T-cell (primary cell): Measurements from ENCODE around the gene IQSEC1. TPM values are rescaled to one million over a fixed set of nuclear protein-coding genes. Genes with fewer than 3 reads are reported as not detected.

ENCODE experiments used
- ATAC-seq, 4 experiments: fragments of 200-7000 bp in 3 of 4; fragments of 150-1000 bp in 1 of 4; cut with Tn5 transposase; replicated peaks in 1 of 4; 1 replicate in 3 of 4; 2 replicates in 1 of 4; pipeline ENCODE4 v1.10.0; 2021; ENCODE audit warnings: moderate library complexity in 3 of 4, mild to moderate bottlenecking in 2 of 4, moderate number of reproducible peaks in 1 of 4
- CTCF ChIA-PET, 2 donors: fragments of 300-600 bp; sonication (Branson Sonifier 250); formaldehyde crosslinking; loops; one replicate each; lab custom pipeline; 2022; ENCODE audit warnings: antibody characterized with exemption in 2 of 2; lab: Charles Lee
- POLR2A ChIA-PET, 2 donors: fragments of 300-600 bp; sonication (Branson Sonifier 250); formaldehyde crosslinking; loops; one replicate each; lab custom pipeline; 2022; ENCODE audit warnings: antibody characterized with exemption in 2 of 2; lab: Charles Lee
- DNase-seq, 35 experiments: peaks; one replicate each; pipeline versions ENCODE4 v3.0.0 to v3.0.0-alpha.2; 2013 to 2023
- H3K27ac ChIP-seq: one replicate; pipeline ENCODE4 v1.5.1; 2013; ENCODE audit warnings: low read length
- H3K27me3 ChIP-seq, 2 experiments: replicated peaks in 1 of 2; 1 replicate in 1 of 2; 2 replicates in 1 of 2; pipeline versions ENCODE4 v1.6.1 to v1.7.0; 2013; ENCODE audit warnings: low read length in 1 of 2, mixed read lengths in 1 of 2; ENCODE audit not compliant: control insufficient read depth in 2 of 2, insufficient read depth in 2 of 2; ENCODE audit errors: extremely low read depth in 1 of 2
- H3K36me3 ChIP-seq, 2 donors: 1 replicate in 1 of 2; 2 replicates in 1 of 2; pipeline versions ENCODE4 v1.6.1 to v1.7.0; 2013; ENCODE audit warnings: low read length in 1 of 2; ENCODE audit not compliant: control insufficient read depth in 2 of 2, insufficient read depth in 1 of 2; ENCODE audit errors: extremely low read depth in 1 of 2
- H3K4me1 ChIP-seq, 2 experiments: 1 replicate in 1 of 2; 2 replicates in 1 of 2; pipeline versions ENCODE4 v1.6.1 to v1.7.0; 2013; ENCODE audit warnings: low read length in 2 of 2, mixed read lengths in 1 of 2; ENCODE audit not compliant: insufficient read depth in 2 of 2, control insufficient read depth in 1 of 2; ENCODE audit errors: extremely low read depth in 1 of 2
- H3K4me3 ChIP-seq, 2 donors: 1 replicate in 1 of 2; 2 replicates in 1 of 2; pipeline versions ENCODE4 v1.5.1 to v1.7.0; 2013; ENCODE audit warnings: mild to moderate bottlenecking in 2 of 2, low read length in 1 of 2, moderate library complexity in 1 of 2; ENCODE audit not compliant: control insufficient read depth in 1 of 2; ENCODE audit errors: extremely low read depth in 1 of 2
- H3K9me3 ChIP-seq: 2 replicates; pipeline ENCODE4 v1.7.0; 2013
- H3K27ac Mint-ChIP-seq, 2 donors: one replicate each; pipeline ENCODE4 v1.8.0; 2020 to 2021; ENCODE audit warnings: mild to moderate bottlenecking in 2 of 2, mixed read lengths in 2 of 2
- H3K27me3 Mint-ChIP-seq, 2 donors: one replicate each; pipeline ENCODE4 v1.8.0; 2021 to 2022; ENCODE audit warnings: mixed read lengths in 2 of 2
- H3K36me3 Mint-ChIP-seq: one replicate; pipeline ENCODE4 v1.8.0; 2021; ENCODE audit warnings: mixed read lengths
- H3K4me1 Mint-ChIP-seq, 3 donors: one replicate each; pipeline ENCODE4 v1.8.0; 2020 to 2022; ENCODE audit warnings: mixed read lengths in 3 of 3, mild to moderate bottlenecking in 1 of 3
- H3K4me3 Mint-ChIP-seq, 3 donors: one replicate each; pipeline ENCODE4 v1.8.0; 2020 to 2022; ENCODE audit warnings: mild to moderate bottlenecking in 3 of 3, mixed read lengths in 3 of 3, moderate library complexity in 3 of 3
- H3K9me3 Mint-ChIP-seq, 3 donors: one replicate each; pipeline ENCODE4 v1.8.0; 2020 to 2022; ENCODE audit warnings: mixed read lengths in 3 of 3
- WGBS: methylation state at CpG from one replicate; pipeline ENCODE4 v1.1.5; 2013; ENCODE audit warnings: missing lambda C conversion rate; ENCODE audit not compliant: insufficient coverage; 5-methylcytosine and 5-hydroxymethylcytosine counted together
- total RNA-seq, 35 experiments: library from RNA in 6 of 35; stranded (reverse) in 6 of 35; fragments of 120-200 nt in 1 of 35; gene quantifications; one replicate each; pipeline versions ENCODE4 v1.2.1 to v1.2.4 and lab custom pipeline; 2013 to 2026

IQSEC1 gene
- total RNA-seq, 5 donors from 2014 or later (not counting 1 experiment from before 2014, with no cell fraction given) = 73.7 to 113 (median 86.9) TPM

DNA sequence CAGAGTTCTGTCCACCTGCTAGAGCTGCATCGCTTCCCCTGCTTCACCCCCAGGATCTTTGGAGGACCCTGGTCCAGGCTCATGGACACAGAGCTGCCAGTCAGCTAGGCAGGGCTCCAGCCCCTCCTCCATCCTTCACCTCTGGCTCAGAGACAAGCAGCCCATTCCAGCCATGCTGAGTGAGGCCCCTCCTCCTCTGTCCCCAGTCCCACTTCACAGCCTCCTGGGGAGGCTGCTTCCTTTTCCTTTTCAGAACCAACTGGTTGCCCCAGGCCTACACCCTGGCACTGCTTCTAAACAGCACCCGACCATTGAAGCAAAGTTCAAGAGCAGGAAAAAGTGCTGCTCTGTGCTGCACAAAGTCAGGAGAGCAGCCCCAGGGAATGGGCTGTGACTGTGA lies 22.2 kb downstream of the IQSEC1 start:
- peaks cover 8 to 34% (median 22%) of the 10 kb centered on the region in 3 donors for H3K4me1 Mint-ChIP-seq
- H3K27ac Mint-ChIP-seq = no peak overlapping the region
- no peaks in the 10 kb centered on the region for H3K9me3 Mint-ChIP-seq
- Histone ChIP-seq H3K36me3 (no peaks in the 10 kb centered on the region), H3K4me1 (peaks cover 0 to 13% of the 10 kb centered on the region in 2 experiments), H3K27ac (no peak overlapping the region), H3K9me3 (no peaks in the 10 kb centered on the region), H3K4me3 (no peak overlapping the region), H3K27me3 (peaks cover 0 to 26% of the 10 kb centered on the region in 2 experiments)
- DNase-seq (no peak), ATAC-seq (no peak)
- peaks cover 2% of the 10 kb centered on the region for H3K36me3 Mint-ChIP-seq
- ChIA-PET CTCF (no interaction called here), POLR2A (no interaction called here)
- peaks cover 0 to 2% of the 10 kb centered on the region in 2 donors for H3K27me3 Mint-ChIP-seq
- no peak overlapping the region for H3K4me3 Mint-ChIP-seq
- 100% methylated on average over 1 of the region's 2 CpGs for WGBS

DNA sequence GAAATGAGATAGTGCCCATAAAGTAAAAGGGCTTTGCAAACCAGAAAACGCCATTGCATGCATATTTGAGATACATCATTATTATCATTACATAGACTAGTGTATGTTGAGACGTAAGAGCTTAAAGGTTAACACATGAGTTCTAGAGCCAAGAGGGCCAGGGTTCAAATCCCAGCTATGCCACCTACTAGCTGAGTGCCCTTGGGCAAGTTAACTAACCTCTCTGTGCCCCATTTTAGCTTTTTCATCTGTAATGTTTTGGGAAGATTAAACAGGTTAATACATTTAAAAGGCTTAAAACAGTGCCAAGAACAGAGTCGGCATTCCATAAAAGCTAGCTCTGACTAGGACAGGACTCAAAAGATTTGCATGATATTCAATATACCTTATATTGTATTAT lies 22.8 kb downstream of the IQSEC1 start:
- no peak for ATAC-seq
- Mint-ChIP-seq H3K27ac (no peak overlapping the region), H3K9me3 (no peaks in the 10 kb centered on the region), H3K36me3 (peaks cover 2% of the 10 kb centered on the region), H3K27me3 (peaks cover 0 to 2% of the 10 kb centered on the region in 2 donors), H3K4me1 (peaks cover 12 to 38% (median 28%) of the 10 kb centered on the region in 3 donors), H3K4me3 (no peak overlapping the region)
- no peaks in the 10 kb centered on the region for H3K36me3 ChIP-seq
- no peak overlapping the region for H3K27ac ChIP-seq
- ChIA-PET POLR2A (no interaction called here), CTCF (interaction anchor here in 1 of 2 donors (1.0 kb wide), 1 partner anchor 38 kb away, joined by 3 read pairs; no protein-coding TSS in a partner anchor)
- no peak overlapping the region for H3K4me3 ChIP-seq
- no CpG with 5 or more reads among the region's 3 CpGs for WGBS
- peaks cover 0 to 17% of the 10 kb centered on the region in 2 experiments for H3K4me1 ChIP-seq
- peaks cover 0 to 23% of the 10 kb centered on the region in 2 experiments for H3K27me3 ChIP-seq
- no peak for DNase-seq
- H3K9me3 ChIP-seq = no peaks in the 10 kb centered on the region

DNA sequence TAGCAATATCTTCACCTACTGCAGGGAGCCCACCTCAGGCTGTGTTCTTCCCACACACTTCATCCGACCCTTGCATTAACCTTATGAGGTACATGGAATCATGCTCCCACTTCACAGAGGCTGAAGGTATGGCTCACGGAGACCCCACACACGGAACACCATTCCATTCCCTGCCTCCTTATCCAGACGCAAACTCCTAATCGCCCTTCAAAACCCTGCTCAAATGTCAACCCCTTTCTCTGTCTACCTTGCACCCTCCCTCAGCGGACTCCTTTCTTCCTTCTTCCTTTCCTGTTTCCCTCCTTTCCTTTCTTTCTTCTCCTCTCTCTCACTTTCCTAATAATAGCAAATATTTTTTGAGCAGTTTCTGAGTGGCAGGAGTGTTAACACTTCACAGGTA lies 23.8 kb downstream of the IQSEC1 start:
- Mint-ChIP-seq H3K9me3 (no peaks in the 10 kb centered on the region), H3K36me3 (peaks cover 2% of the 10 kb centered on the region), H3K27me3 (peaks cover 0 to 2% of the 10 kb centered on the region in 2 donors), H3K27ac (peak overlapping the region in 1 of 2 donors; percentile 38), H3K4me3 (no peak overlapping the region), H3K4me1 (peaks cover 12 to 42% (median 32%) of the 10 kb centered on the region in 3 donors)
- Histone ChIP-seq H3K36me3 (no peaks in the 10 kb centered on the region), H3K4me1 (peaks cover 0 to 17% of the 10 kb centered on the region in 2 experiments), H3K9me3 (no peaks in the 10 kb centered on the region), H3K4me3 (no peak overlapping the region), H3K27ac (no peak overlapping the region), H3K27me3 (peaks cover 0 to 16% of the 10 kb centered on the region in 2 experiments)
- CTCF ChIA-PET = interaction anchor here (0.7 to 1.0 kb wide), 2 partner anchors 37 to 258 kb away, joined by 3 read pairs; no protein-coding TSS in a partner anchor
- ATAC-seq = no peak
- 95% methylated on average over 5 of the region's 6 CpGs for WGBS
- no peak for DNase-seq
- POLR2A ChIA-PET = no interaction called here

DNA sequence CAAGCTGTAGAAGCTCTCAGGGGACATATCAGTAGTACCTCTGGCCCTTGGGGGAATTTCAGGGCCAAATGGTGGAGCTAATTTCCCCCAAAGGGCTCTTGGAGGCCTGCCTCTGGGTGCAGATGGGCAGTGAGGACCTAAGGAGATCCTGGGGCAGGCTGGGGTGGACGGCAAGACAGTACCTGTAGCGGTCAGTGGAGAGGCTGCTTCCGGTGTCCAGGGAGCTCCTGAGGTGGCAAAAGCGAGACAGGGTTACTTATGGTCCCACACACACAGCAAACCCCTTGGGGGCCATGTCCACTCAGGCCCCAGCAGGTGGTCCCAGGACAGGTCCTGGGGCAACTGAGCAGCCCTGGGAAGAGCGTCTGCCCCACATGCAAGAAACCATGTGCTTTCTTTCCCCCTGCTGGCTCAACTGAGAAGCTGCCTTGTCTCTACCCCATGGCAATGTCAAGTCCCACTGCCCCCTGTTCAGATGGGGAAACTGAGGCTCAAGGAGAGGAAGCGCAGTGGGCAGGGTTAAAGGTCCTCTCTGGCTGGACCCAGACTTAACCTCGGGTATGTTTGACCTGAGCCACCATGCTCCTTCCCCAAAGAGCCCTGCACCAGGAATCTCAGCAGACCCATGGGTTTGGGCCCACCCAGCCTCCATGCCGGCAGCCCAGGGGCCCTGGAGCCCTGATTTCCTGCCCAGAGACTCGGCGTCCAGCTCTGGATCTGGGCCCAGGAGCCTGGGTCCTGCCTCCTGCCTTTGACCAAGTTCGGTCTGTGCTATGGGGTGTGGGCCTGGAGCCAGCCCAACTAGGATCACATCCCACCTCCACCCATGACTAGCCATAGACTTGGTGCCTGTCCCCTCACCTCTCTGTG lies 25.7 kb downstream of the IQSEC1 start:
- Mint-ChIP-seq H3K27me3 (no peaks in the 10 kb centered on the region), H3K4me3 (no peak overlapping the region), H3K9me3 (no peaks in the 10 kb centered on the region), H3K4me1 (peaks cover 12 to 36% (median 29%) of the 10 kb centered on the region in 3 donors), H3K27ac (no peak overlapping the region), H3K36me3 (no peaks in the 10 kb centered on the region)
- Histone ChIP-seq H3K4me3 (no peak overlapping the region), H3K9me3 (no peaks in the 10 kb centered on the region), H3K27me3 (peaks cover 0 to 5% of the 10 kb centered on the region in 2 experiments), H3K27ac (no peak overlapping the region), H3K4me1 (peaks cover 0 to 13% of the 10 kb centered on the region in 2 experiments), H3K36me3 (no peaks in the 10 kb centered on the region)
- WGBS = 91% methylated on average over 6 of the region's 11 CpGs
- DNase-seq (no peak), ATAC-seq (no peak)
- POLR2A ChIA-PET = no interaction called here
- CTCF ChIA-PET = no interaction called here

DNA sequence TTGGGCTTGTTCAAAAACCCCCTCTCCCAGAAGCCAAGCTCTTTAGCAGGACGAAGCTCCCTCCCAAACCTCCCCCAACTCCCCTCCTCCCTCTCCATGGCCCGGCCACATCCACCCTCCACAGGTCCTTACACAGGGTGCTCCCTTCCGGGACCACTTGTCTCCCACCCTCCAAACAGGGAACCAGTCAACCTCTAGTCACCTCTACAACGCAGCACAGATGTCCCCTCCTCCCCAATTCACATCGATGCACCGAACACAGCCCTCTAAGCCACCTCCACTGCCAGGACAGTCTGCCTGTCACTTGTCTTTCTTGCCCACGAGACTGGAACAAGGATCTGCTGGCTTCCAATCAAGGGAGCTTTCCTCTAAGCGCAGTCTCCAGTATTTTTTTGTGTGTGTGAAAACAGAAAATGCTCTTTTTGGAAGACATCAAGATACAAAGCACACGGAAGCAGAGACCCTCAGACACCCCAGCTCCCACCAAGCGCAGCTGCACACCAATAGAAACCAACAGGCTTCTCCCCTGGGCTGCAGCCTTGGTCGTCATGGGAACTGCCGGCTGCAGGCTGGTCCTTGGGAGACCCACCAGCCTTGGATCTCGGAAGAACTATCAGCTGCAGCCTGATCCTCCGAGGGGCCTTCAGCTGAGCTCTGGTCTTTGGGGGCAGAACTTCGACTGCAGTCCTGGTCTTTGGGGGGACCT lies 26.5 kb downstream of the IQSEC1 start:
- H3K9me3 ChIP-seq = no peaks in the 10 kb centered on the region
- POLR2A ChIA-PET = no interaction called here
- CTCF ChIA-PET = no interaction called here

DNA sequence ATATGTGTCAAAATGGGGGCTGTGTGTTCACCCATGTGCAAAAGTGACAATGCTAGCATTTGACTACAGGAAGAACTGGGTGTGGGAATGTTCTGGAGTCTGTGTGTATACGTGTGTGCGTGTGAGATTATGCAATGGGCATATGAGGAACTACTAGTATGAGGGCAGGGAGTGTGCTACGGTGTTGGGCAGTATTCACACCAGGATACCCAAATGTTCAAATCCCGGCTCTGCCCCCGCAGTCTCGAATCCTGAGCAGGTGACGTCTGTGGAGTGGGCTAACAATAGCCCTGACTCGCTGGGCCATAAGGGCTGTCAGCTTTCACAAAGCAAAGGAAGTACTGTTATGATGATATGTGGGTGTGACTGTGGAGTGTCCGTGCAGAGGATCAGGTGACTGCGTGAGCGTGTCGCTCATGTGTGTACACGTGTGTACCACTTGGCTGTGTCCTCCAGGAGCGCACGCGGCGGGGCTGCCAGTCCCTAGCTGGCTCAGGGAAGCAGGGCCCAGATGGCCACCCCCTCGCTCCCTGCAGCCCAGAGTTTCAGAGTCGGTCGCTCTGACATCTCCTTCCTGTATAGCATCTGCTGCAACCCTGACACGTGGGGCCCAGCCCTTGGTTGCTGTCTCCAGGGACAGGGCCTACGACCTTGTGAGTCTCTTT lies 27.2 kb downstream of the IQSEC1 start:
- Mint-ChIP-seq H3K4me3 (no peak overlapping the region), H3K27ac (peak overlapping the region in 1 of 2 donors; percentile 2), H3K4me1 (peaks cover 12 to 30% (median 27%) of the 10 kb centered on the region in 3 donors), H3K9me3 (no peaks in the 10 kb centered on the region), H3K27me3 (no peaks in the 10 kb centered on the region), H3K36me3 (no peaks in the 10 kb centered on the region)
- Histone ChIP-seq H3K4me1 (peaks cover 0 to 16% of the 10 kb centered on the region in 2 experiments), H3K4me3 (no peak overlapping the region), H3K9me3 (no peaks in the 10 kb centered on the region), H3K36me3 (no peaks in the 10 kb centered on the region), H3K27ac (no peak overlapping the region), H3K27me3 (peaks cover 0 to 3% of the 10 kb centered on the region in 2 experiments)
- WGBS = 63% methylated on average over 21 of the region's 22 CpGs
- ATAC-seq (peak in 3 of 4 experiments; percentile 49 to 74 (median 60)), DNase-seq (peak in 6 of 35 experiments; percentile 8 to 47 (median 10))
- ChIA-PET CTCF (no interaction called here), POLR2A (no interaction called here)

More for the DNA sequence above, 26.5 kb downstream of the IQSEC1 start:
- peak overlapping the region in 1 of 3 donors; percentile 33 for H3K4me3 Mint-ChIP-seq
- Histone ChIP-seq H3K4me3 (no peak overlapping the region), H3K27ac (no peak overlapping the region), H3K36me3 (no peaks in the 10 kb centered on the region), H3K27me3 (peaks cover 0 to 3% of the 10 kb centered on the region in 2 experiments), H3K4me1 (peaks cover 0 to 13% of the 10 kb centered on the region in 2 experiments)
- H3K27ac Mint-ChIP-seq = peak overlapping the region in 1 of 2 donors; percentile 2
- no peaks in the 10 kb centered on the region for H3K36me3 Mint-ChIP-seq
- H3K4me1 Mint-ChIP-seq = peaks cover 12 to 30% (median 27%) of the 10 kb centered on the region in 3 donors
- H3K9me3 Mint-ChIP-seq = no peaks in the 10 kb centered on the region
- ATAC-seq (peak in 1 of 4 experiments; percentile 17), DNase-seq (no peak)
- 86% methylated on average over 12 of the region's 15 CpGs for WGBS
- no peaks in the 10 kb centered on the region for H3K27me3 Mint-ChIP-seq
